UCSD-AML1 (cell line): ENCODE data around the gene PSMB1.
"Not testable (repeated sequence)": the region's sequence is repeated elsewhere in the genome, so short reads cannot be mapped to it uniquely, and the experiment has no call there.

Experiments
- DNase-seq: peaks from one replicate; lab custom pipeline; 2025; ENCODE audit not compliant: unreplicated experiment; lab: John Stamatoyannopoulos, UW

Gene PSMB1

GRCh38 chr6:170504479-170504878, 48.6 kb downstream of the PSMB1 start:
- DNase-seq: no peak

- DNase-seq: no peak
These were observed 49.7 kb downstream of the PSMB1 start for GRCh38 chr6:170503414-170503761.

GRCh38 chr6:170502733-170503413, 50.2 kb downstream of the PSMB1 start:
- not testable (repeated sequence) for DNase-seq

GRCh38 chr6:170502268-170502667, 50.8 kb downstream of the PSMB1 start:
- not testable (repeated sequence) for DNase-seq

GRCh38 chr6:170500955-170501590, 52.0 kb downstream of the PSMB1 start:
- no peak for DNase-seq

- DNase-seq: no peak
These were observed 55.2 kb downstream of the PSMB1 start for GRCh38 chr6:170497841-170498301.

- no peak for DNase-seq
These were observed 59.8 kb downstream of the PSMB1 start for GRCh38 chr6:170493354-170493753.

- DNase-seq: no peak
These were observed 62.8 kb downstream of the PSMB1 start for GRCh38 chr6:170490259-170490658.

GRCh38 chr6:170489836-170490235, 63.3 kb downstream of the PSMB1 start:
- DNase-seq: no peak

- no peak for DNase-seq
These were observed 65.3 kb downstream of the PSMB1 start for GRCh38 chr6:170487707-170488329.

- DNase-seq: no peak
These were observed 67.9 kb downstream of the PSMB1 start for GRCh38 chr6:170485159-170485558.
